ENCODE measurements around the gene JMJD1C.

Gene JMJD1C

GRCh38 chr10:63125459-63125858, 340.3 kb downstream of the JMJD1C start:
- DNase-seq (ENCODE audit: low read depth), result no peak

- no peak for DNase-seq (ENCODE audit: low read depth)
Measured at GRCh38 chr10:63123727-63124362, 341.9 kb downstream of the JMJD1C start.

- DNase-seq (ENCODE audit: low read depth), result no peak
Measured at GRCh38 chr10:63120554-63120953, 345.2 kb downstream of the JMJD1C start.

DNA sequence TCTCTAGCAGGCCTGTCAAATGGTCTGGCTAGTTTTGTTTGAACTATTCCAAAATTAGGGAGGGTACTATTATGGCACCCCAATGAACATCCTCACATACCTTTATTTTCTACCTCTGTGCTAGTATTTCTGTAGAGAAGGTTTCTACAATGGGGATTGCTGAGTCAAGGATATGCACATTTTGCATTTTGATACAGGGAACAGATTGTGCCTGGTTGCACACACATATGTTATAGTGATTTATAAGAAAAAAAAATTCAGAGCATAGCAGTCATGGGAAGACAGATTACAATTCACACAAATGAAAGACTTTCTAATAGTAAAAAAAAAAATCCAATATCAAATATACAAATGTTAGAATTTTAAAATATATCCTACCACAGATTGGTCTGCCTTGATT, 346.7 kb downstream of the JMJD1C start:
- no peak for DNase-seq (ENCODE audit: low read depth)
